RWPE1 (cell line): ENCODE measurements around the gene A4GALT.
"Not testable (repeated sequence)": the region's sequence is repeated elsewhere in the genome, so short reads cannot be mapped to it uniquely, and the experiment has no call there.

Source experiments
- CTCF ChIA-PET: fragments of 350-600 bp; sonication (Branson Sonifier 250); formaldehyde crosslinking; extraction: SDS; loops from one replicate; lab custom pipeline; 2021; lab: Yijun Ruan, JAX
- POLR2A ChIA-PET: fragments of 400-600 bp; formaldehyde crosslinking; extraction: SDS; loops from one replicate; lab custom pipeline; 2020; ENCODE audit warnings: antibody characterized with exemption; ENCODE audit not compliant: low non-redundant PET; lab: Yijun Ruan, JAX
- DNase-seq: peaks from one replicate; pipeline ENCODE4 v3.0.0; 2012; ENCODE audit warnings: low spot score
- H3K27ac ChIP-seq: fragments of 450-650 bp; 2 replicates; pipeline ENCODE4 v1.5.1; 2017
- TF ChIP-seq, protein P1 (sequence below): fragments of 450-650 bp; conservative IDR thresholded peaks from 2 replicates; pipeline ENCODE4 v1.5.1; 2017; ENCODE audit warnings: low read depth, mild to moderate bottlenecking

The A4GALT gene

DNA sequence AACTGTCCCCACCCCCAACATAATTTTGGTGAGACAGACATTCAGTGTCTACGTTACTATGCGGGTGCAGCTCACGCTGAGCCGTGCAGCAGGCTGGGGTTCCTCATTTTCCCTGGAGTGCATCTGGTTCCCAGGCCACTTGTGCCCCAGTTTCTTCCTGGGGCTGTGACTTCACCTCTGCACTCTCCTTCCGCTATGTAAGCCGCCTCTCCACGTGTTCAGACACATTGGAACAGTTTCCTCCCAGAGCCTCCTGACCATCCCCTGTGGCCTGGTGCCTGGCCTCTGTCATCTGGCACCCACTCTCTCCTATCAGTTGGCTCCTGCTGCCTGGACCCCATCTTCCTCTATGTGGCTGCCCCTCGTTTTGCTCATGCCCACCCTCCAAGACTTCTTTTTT, 46.2 kb upstream of the A4GALT start:
- ChIA-PET POLR2A (no interaction called here), CTCF (interaction anchor here (0.6 kb wide), 1 partner anchor 57 kb away, joined by 6 read pairs; no protein-coding TSS in a partner anchor)
- no peak for DNase-seq
- TF ChIP-seq, protein P1, sequence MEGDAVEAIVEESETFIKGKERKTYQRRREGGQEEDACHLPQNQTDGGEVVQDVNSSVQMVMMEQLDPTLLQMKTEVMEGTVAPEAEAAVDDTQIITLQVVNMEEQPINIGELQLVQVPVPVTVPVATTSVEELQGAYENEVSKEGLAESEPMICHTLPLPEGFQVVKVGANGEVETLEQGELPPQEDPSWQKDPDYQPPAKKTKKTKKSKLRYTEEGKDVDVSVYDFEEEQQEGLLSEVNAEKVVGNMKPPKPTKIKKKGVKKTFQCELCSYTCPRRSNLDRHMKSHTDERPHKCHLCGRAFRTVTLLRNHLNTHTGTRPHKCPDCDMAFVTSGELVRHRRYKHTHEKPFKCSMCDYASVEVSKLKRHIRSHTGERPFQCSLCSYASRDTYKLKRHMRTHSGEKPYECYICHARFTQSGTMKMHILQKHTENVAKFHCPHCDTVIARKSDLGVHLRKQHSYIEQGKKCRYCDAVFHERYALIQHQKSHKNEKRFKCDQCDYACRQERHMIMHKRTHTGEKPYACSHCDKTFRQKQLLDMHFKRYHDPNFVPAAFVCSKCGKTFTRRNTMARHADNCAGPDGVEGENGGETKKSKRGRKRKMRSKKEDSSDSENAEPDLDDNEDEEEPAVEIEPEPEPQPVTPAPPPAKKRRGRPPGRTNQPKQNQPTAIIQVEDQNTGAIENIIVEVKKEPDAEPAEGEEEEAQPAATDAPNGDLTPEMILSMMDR, result no peak
- peak overlapping the region; percentile 21 for H3K27ac ChIP-seq

DNA sequence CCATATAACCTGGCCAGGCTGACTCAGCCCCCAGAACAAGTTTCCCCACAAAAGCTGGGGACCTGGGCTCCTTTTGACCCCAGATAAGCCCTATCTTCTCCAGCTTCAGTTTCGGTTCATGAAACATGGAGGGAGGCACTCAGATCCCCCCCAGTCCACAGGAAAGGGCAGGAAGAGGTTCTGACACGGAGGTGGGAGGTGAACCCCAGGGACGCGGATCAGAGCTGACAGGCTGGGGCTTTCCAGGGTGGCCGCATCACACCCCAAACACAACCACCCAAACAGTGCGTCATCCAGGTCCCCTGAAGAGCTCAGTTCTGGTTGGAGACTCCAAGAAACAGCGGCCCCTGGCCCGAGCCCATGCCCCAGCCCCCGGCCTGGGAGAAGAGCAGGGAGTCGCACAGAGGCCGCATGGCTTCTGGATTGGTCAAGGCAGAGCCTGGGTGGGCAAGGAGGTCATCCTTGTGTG, 44.3 kb upstream of the A4GALT start:
- TF ChIP-seq, protein P1, result no peak
- POLR2A ChIA-PET, result no interaction called here
- DNase-seq, result no peak
- no peak overlapping the region for H3K27ac ChIP-seq
- CTCF ChIA-PET, result no interaction called here

DNA sequence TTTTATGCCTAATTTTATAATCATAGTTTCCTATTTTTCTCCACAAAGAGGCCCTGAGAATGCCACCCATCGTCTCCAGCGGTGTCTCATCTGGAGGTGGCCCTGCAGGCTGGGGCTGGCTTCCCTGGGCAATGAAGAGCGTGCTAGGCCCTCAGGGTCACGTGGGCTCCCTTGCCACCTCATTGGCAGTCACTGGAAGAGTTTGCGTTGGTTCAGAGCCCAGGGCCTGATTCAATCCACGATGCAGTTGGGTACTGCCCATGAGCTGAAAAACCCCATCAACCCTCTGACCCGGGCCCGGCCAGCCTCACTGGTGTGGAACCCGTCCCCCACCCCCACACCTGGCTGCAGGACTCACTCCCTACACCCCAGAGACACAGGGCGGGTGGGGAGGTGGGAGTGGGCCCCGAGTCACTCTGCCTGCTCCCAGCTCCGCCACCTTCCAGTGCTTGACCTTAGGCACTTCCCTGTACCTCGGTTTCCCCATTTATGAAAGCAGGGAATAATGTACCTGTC, 43.4 kb upstream of the A4GALT start:
- CTCF ChIA-PET, result no interaction called here
- POLR2A ChIA-PET, result no interaction called here

DNA sequence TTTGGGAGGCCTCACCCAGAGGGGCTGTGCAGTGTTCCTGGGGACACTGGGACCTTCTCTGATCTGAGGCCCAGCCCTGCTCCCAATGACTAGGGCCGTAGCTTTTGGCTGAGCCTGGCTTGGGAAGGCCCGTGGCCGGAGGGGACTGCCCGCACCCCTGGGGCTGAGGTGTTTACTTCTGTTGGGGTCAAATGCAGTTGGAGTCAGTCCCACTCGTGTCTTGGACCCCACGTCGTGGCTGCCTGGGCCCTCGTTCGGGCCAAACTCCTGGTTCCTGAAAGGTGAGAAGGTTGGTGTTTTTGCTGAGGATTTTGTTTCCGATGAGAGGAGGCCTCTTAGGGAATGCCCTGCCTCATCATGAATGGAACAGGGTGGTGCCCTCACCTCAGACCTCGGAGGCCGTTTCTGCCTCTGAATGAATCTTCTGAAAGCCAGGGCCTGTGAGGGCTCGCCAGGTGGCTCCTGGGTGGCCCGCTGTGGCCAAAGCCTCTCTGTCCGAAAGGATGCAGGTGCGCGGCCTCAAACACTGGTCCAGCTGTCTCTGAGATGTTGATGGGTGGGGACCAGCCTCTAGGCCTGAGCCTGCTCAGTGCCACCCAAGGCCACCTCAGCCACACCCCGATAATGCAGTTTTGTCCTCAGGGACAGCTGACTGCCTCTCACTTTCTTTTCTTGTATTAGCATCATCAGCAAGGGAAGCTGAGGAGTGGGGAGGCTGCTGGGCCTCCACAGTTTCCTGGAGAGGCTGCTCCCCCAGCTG, 40.3 kb upstream of the A4GALT start:
- ChIA-PET POLR2A (no interaction called here), CTCF (interaction anchor here (0.6 kb wide), 1 partner anchor 10 kb away, joined by 3 read pairs; no protein-coding TSS in a partner anchor)
- TF ChIP-seq, protein P1, result no peak
- peak overlapping the region; percentile 49 for H3K27ac ChIP-seq
- DNase-seq, result no peak

More for the DNA sequence above, 43.4 kb upstream of the A4GALT start:
- TF ChIP-seq, protein P1, result no peak
- no peak for DNase-seq
- H3K27ac ChIP-seq, result no peak overlapping the region

DNA sequence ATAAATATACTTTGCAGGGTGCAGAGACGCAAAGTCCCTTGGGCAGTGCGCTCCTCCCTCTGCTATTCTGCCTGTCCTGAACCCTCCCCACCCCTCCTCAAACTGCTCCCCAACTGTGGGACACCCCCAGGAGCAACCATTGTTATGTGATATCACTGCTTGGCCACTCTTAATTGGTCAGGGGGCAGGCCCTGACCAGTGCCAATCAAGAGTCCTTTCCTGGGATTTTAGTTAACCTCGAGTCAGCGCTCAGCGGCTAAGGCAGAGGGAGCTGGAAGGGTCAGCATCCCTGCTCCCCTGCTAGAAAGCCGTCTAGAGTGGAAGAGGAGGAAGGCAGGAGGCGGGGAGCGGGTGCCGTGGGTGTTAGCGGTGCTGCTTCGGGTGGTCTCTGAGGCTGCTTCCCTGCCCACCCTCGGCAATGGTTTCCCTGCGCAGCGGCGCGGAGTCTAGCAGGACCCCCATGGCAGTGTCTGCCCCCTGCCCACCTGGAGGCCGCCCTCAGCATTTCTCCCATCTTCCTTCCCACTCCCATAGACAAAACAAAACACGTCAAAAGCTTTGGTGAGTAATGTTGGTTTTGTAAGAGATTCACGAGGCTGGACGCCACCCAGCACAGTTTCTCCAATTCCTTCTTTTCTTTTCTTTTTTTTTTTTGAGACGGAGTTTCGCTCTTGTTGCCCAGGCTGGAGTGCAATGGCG, 38.4 kb upstream of the A4GALT start:
- no peak for DNase-seq
- TF ChIP-seq, protein P1, result no peak
- H3K27ac ChIP-seq, result peak overlapping the region; percentile 49
- CTCF ChIA-PET, result no interaction called here
- POLR2A ChIA-PET, result no interaction called here

DNA sequence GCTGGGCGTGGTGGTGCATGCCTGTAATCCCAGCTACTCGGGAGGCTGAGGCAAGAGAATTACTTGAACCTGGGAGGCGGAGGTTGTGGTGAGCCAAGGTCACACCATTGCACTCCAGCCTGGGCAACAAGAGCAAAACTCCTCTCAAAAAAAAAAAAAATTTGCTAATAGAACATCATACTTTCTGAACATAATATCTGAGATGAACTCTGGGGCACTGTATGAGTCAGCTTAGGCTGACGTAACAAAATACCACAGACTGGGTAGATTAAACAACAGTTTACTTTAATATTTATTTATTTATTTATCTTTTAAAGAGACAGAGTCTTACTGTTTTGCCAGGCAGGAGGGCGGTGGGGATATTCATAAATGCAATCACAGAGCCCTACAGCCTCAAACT, 34.9 kb upstream of the A4GALT start:
- peak overlapping the region; percentile 77 for H3K27ac ChIP-seq
- DNase-seq, result peak; percentile 40
- CTCF ChIA-PET, result interaction anchor here (0.6 kb wide), 1 partner anchor 66 kb away, joined by 8 read pairs; no protein-coding TSS in a partner anchor
- POLR2A ChIA-PET, result not testable (repeated sequence)

DNA sequence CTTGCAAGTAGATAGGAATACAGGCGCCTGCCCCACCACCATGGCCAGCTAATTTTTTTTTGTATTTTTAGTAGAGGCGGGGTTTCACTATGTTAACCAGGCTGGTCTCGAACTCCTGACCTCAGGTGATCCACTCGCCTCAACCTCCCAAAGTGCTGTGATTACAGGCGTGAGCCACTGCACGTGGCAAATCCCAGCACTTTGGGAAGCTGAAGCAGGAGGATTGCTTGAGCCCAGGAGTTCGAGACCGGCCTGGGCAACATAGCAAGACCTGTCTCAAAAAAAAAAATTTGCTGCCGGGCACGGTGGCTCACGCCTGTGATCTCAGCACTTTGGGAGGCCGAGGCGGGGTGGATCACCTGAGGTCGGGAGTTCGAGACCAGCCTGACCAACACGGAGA, 34.5 kb upstream of the A4GALT start:
- POLR2A ChIA-PET, result interaction anchor here (0.7 kb wide), 1 partner anchor 113 kb away, joined by 3 read pairs; no protein-coding TSS in a partner anchor
- H3K27ac ChIP-seq, result peak overlapping the region; percentile 77
- CTCF ChIA-PET, result interaction anchor here (0.6 kb wide), 1 partner anchor 67 kb away, joined by 8 read pairs; no protein-coding TSS in a partner anchor
- DNase-seq, result not testable (repeated sequence)
